A673 (cell line): ENCODE measurements around the gene SEMA6D.

Source experiments
- CTCF ChIP-seq: fragments of 300-800, 200-600 bp; sonication (generic); conservative IDR thresholded peaks from 2 replicates; pipeline ENCODE4 v1.5.1; 2017; ENCODE audit warnings: low read depth, mild to moderate bottlenecking, antibody characterized with exemption, low read length, moderate library complexity, mixed read lengths
- EZH2 ChIP-seq: fragments of 200-600 bp; sonication (generic); IDR thresholded peaks from 2 replicates; pipeline ENCODE4 v1.6.1; 2017; ENCODE audit warnings: borderline replicate concordance, low read depth, mild to moderate bottlenecking, mixed read lengths, antibody characterized with exemption, low read length; ENCODE audit not compliant: poor library complexity, severe bottlenecking

GRCh38 chr15:47727676-47728075, 10.4 kb downstream of the SEMA6D start:
- TF ChIP-seq CTCF: no peak
- no peak for TF ChIP-seq EZH2
